K562 (cell line): ENCODE results near the gene KIFAP3. TPM values are rescaled to one million over a fixed set of nuclear protein-coding genes. Genes with fewer than 3 reads are reported as not detected.
A peak's percentile ranks its signal among the peaks of the same experiment; 100 is the strongest.

Experiments used
- CREB3L1 ChIP-seq: fragments of 450-650 bp; IDR thresholded peaks from 2 replicates; pipeline ENCODE4 v1.6.1; 2014; ENCODE audit warnings: low read depth, mild to moderate bottlenecking, moderate library complexity, borderline replicate concordance
- CTCFL ChIP-seq: IDR thresholded peaks from 2 replicates; pipeline ENCODE4 v1.6.1; 2011; ENCODE audit warnings: borderline replicate concordance, low read depth, mild to moderate bottlenecking, moderate library complexity, low read length; ENCODE audit not compliant: insufficient read depth, poor library complexity, severe bottlenecking
- EP400 ChIP-seq: fragments of 450-650 bp; IDR thresholded peaks from 2 replicates; pipeline ENCODE4 v1.6.1; 2017; ENCODE audit warnings: antibody characterized with exemption, mild to moderate bottlenecking, moderate library complexity
- FOS ChIP-seq: IDR thresholded peaks from 3 replicates; pipeline ENCODE4 v1.6.1; 2011; ENCODE audit not compliant: insufficient read length; ENCODE audit errors: extremely low read depth
- IFI16 ChIP-seq: fragments of 250-450 bp; sonication (Bioruptor Pico); IDR thresholded peaks from 2 replicates; pipeline ENCODE4 v2.1.2; 2022; ENCODE audit warnings: mild to moderate bottlenecking, inconsistent platforms
- JUND ChIP-seq, 2 experiments: IDR thresholded peaks; 2 replicates in 1 of 2; 3 replicates in 1 of 2; pipeline ENCODE4 v1.6.1; 2011; ENCODE audit warnings: borderline replicate concordance in 2 of 2, low read depth in 2 of 2, low read length in 2 of 2, improper control_type of control experiment in 1 of 2, missing biosample characterization in 1 of 2, missing genetic modification characterization in 1 of 2, missing genetic modification reagents in 1 of 2
- KLF16 ChIP-seq: IDR thresholded peaks from 2 replicates; pipeline ENCODE4 v1.6.1; 2016; ENCODE audit warnings: antibody characterized with exemption
- MEF2A ChIP-seq: IDR thresholded peaks from 2 replicates; pipeline ENCODE4 v1.6.1; 2011; ENCODE audit warnings: low read depth, mild to moderate bottlenecking, low read length, moderate library complexity; ENCODE audit not compliant: control insufficient read depth
- MEF2D ChIP-seq: conservative IDR thresholded peaks from 2 replicates; pipeline ENCODE4 v1.6.1; 2016; ENCODE audit warnings: low read depth, missing genetic modification characterization, missing compliant biosample characterization
- MEIS2 ChIP-seq: fragments of 450-650 bp; IDR thresholded peaks from 2 replicates; pipeline ENCODE4 v1.6.1; 2014; ENCODE audit warnings: mild to moderate bottlenecking; ENCODE audit not compliant: partially characterized antibody
- NELFE ChIP-seq: IDR thresholded peaks from 2 replicates; pipeline ENCODE4 v1.6.1; 2011; ENCODE audit warnings: mild to moderate bottlenecking; ENCODE audit not compliant: insufficient read depth, insufficient read length
- NR0B1 ChIP-seq: fragments of 450-650 bp; IDR thresholded peaks from one replicate; pipeline ENCODE4 v1.6.1; 2018; ENCODE audit warnings: mild to moderate bottlenecking, moderate library complexity; ENCODE audit not compliant: partially characterized antibody
- NRF1 ChIP-seq, 2 experiments: fragments of 450-650 bp; IDR thresholded peaks in 1 of 2; conservative IDR thresholded peaks in 1 of 2; 2 replicates each; pipeline ENCODE4 v1.6.1; 2014; ENCODE audit warnings: mild to moderate bottlenecking in 2 of 2
- PHF20 ChIP-seq: fragments of 450-650 bp; IDR thresholded peaks from 2 replicates; pipeline ENCODE4 v1.6.1; 2018; ENCODE audit not compliant: partially characterized antibody
- PTTG1 ChIP-seq: fragments of 450-650 bp; IDR thresholded peaks from 2 replicates; pipeline ENCODE4 v1.6.1; 2016; ENCODE audit warnings: low read depth, mild to moderate bottlenecking, missing genetic modification characterization, missing compliant biosample characterization
- SNAPC5 ChIP-seq: fragments of 250-450 bp; sonication (Bioruptor Pico); IDR thresholded peaks from 2 replicates; pipeline ENCODE4 v1.8.0; 2021; ENCODE audit warnings: moderate library complexity, mild to moderate bottlenecking, inconsistent platforms
- ZBTB2 ChIP-seq: fragments of 450-650 bp; IDR thresholded peaks from 2 replicates; pipeline ENCODE4 v1.6.1; 2016; ENCODE audit warnings: antibody characterized with exemption
- ZKSCAN8 ChIP-seq: fragments of 200-800 bp; sonication (Bioruptor generic); IDR thresholded peaks from 2 replicates; pipeline ENCODE4 v1.6.1; 2016; ENCODE audit warnings: missing genetic modification characterization, missing compliant biosample characterization
- ZNF12 ChIP-seq: sonication (generic); formaldehyde crosslinking; IDR thresholded peaks from 2 replicates; pipeline ENCODE4 v1.4.0; 2020; ENCODE audit warnings: mild to moderate bottlenecking, missing genetic modification reagents
- ZNF134 ChIP-seq: fragments of 250-450 bp; sonication (Bioruptor Pico); conservative IDR thresholded peaks from 2 replicates; pipeline ENCODE4 v1.4.0; 2020
- ZNF778 ChIP-seq: fragments of 450-650 bp; formaldehyde crosslinking; IDR thresholded peaks from 2 replicates; pipeline ENCODE4 v1.4.0; 2020; ENCODE audit warnings: mild to moderate bottlenecking, moderate library complexity
- polyA plus RNA-seq, 8 experiments: library from polyadenylated mRNA; depleted of rRNA in 4 of 8; stranded (reverse) in 5 of 8; unstranded in 3 of 8; fragments of >200 nt; fragmentation: Nextera tagmentation in 2 of 8; fragmentation: Illumina TruSeq in 1 of 8; extraction: Ambion mirVana in 2 of 8; extraction: Trizol in 1 of 8; gene quantifications; 2 replicates each; pipeline versions ENCODE4 v1.2.1 to v1.2.3, GENCODE V29; 2011 to 2014; ENCODE audit warnings: inconsistent platforms in 1 of 8, missing spikeins in 1 of 8
- total RNA-seq, 7 experiments: library from RNA; depleted of rRNA in 6 of 7; stranded (reverse); fragments of >200 nt in 6 of 7; fragmentation: Illumina TruSeq in 2 of 7; extraction: Trizol in 2 of 7; gene quantifications; 2 replicates each; pipeline versions ENCODE4 v1.2.1 to v1.2.3, GENCODE V29; 2011 to 2021; ENCODE audit warnings: low replicate concordance in 1 of 7

The KIFAP3 gene
- total and polyA plus RNA-seq, 9 of the 15 experiments (the other 6 are each of a cell fraction or from before 2014, with no cell fraction given) = 8.8 to 17.5 (median 11.8) TPM

GRCh38 chr1:169893645-169894423 is 180.7 kb downstream of the KIFAP3 start, which contains the start of gene SCYL3 (continued):
- no peak for TF ChIP-seq IFI16 (CRISPR knock-in tag)
- TF ChIP-seq PHF20 = peak; percentile 95
- TF ChIP-seq ZKSCAN8 (CRISPR knock-in tag) = peak; percentile 88
- TF ChIP-seq ZNF778 (CRISPR knock-in tag) = no peak
- no peak for TF ChIP-seq SNAPC5
- peak; percentile 1 for TF ChIP-seq CTCFL
- TF ChIP-seq ZBTB2 = no peak
- TF ChIP-seq MEIS2 = peak; percentile 10
- peak; percentile 28 for TF ChIP-seq FOS
- peak; percentile 92 for TF ChIP-seq MEF2D (tag)
- TF ChIP-seq JUND (IDR thresholded peaks at IDR 0.05; ENCODE audit: borderline replicate concordance, low read depth, low read length) = peak; percentile 93
- TF ChIP-seq JUND (tag; IDR thresholded peaks at IDR 0.05; ENCODE audit: borderline replicate concordance, low read depth, low read length) = peak; percentile 95
- peak; percentile 40 to 52 for TF ChIP-seq NRF1 (conservative IDR thresholded peaks at IDR 0.05 in 1 of 2, IDR thresholded peaks at IDR 0.05 in 1 of 2)
- TF ChIP-seq EP400 = peak; percentile 96
- no peak for TF ChIP-seq MEF2A
- TF ChIP-seq NELFE = no peak
- no peak for TF ChIP-seq KLF16
- TF ChIP-seq NR0B1 = no peak
- peak; percentile 99 for TF ChIP-seq CREB3L1
- TF ChIP-seq ZNF12 (CRISPR knock-in tag) = no peak
- peak; percentile 78 for TF ChIP-seq PTTG1
- TF ChIP-seq ZNF134 (CRISPR knock-in tag) = peak; percentile 65; the same call in 1 of the 2 replicates
